Transverse colon (tissue), 4 donors: ENCODE results near the gene LRRFIP2. TPM values are rescaled to one million over a fixed set of nuclear protein-coding genes. Genes with fewer than 3 reads are reported as not detected.
"Not testable (repeated sequence)": the region's sequence is repeated elsewhere in the genome, so short reads cannot be mapped to it uniquely, and the experiment has no call there.

Source experiments
- DNase-seq: peaks from one replicate; pipeline ENCODE4 v3.0.0-alpha.2; 2019
- H3K27ac ChIP-seq, 4 donors: fragments of 200-600 bp; sonication (generic); 2 replicates each; pipeline ENCODE4 v1.5.1; 2016 to 2018; ENCODE audit warnings: inconsistent platforms in 4 of 4
- H3K27me3 ChIP-seq: fragments of 200-600 bp; sonication (generic); 2 replicates; pipeline ENCODE4 v1.5.1; 2017; ENCODE audit warnings: inconsistent platforms
- H3K36me3 ChIP-seq, 4 donors: fragments of 200-600 bp; sonication (generic); 2 replicates each; pipeline ENCODE4 v1.5.1; 2017 to 2019; ENCODE audit warnings: inconsistent platforms in 4 of 4
- H3K4me1 ChIP-seq, 4 donors: fragments of 200-600 bp; sonication (generic); 2 replicates each; pipeline ENCODE4 v1.5.1; 2017 to 2020; ENCODE audit warnings: inconsistent platforms in 4 of 4
- H3K4me3 ChIP-seq, 4 donors: fragments of 200-600 bp; sonication (generic); 1 replicate in 1 of 4; 2 replicates in 3 of 4; pipeline versions ENCODE4 v1.5.1 to v1.6.1; 2017 to 2019; ENCODE audit warnings: inconsistent platforms in 4 of 4
- H3K9me3 ChIP-seq, 2 donors: fragments of 200-600 bp; sonication (generic); 2 replicates each; pipeline ENCODE4 v1.5.1; 2017 to 2019; ENCODE audit warnings: inconsistent platforms in 2 of 2
- CTCF ChIP-seq, 5 experiments: fragments of 200-600 bp in 3 of 5; fragments of 450-650 bp in 2 of 5; sonication (generic) in 3 of 5; IDR thresholded peaks; 1 replicate in 2 of 5; 2 replicates in 3 of 5; pipeline ENCODE4 v1.5.1; 2016 to 2017; ENCODE audit warnings: antibody characterized with exemption in 5 of 5, inconsistent platforms in 3 of 5, mild to moderate bottlenecking in 2 of 5, moderate library complexity in 1 of 5
- EP300 ChIP-seq: sonication (generic); formaldehyde crosslinking; IDR thresholded peaks from one replicate; pipeline ENCODE4 v1.6.1; 2017; ENCODE audit warnings: antibody characterized with exemption, low read depth
- POLR2A ChIP-seq: fragments of 450-650 bp; IDR thresholded peaks from one replicate; pipeline ENCODE4 v1.6.1; 2016; ENCODE audit warnings: antibody characterized with exemption, mild to moderate bottlenecking, moderate library complexity
- POLR2AphosphoS5 ChIP-seq, 3 donors: sonication (generic); formaldehyde crosslinking; IDR thresholded peaks; one replicate each; pipeline ENCODE4 v1.6.1; 2016; ENCODE audit warnings: antibody characterized with exemption in 3 of 3
- WGBS, 2 donors: methylation state at CpG; one replicate each; pipeline ENCODE4 v1.1.5; 2018; ENCODE audit warnings: low coverage in 1 of 2; 5-methylcytosine and 5-hydroxymethylcytosine counted together
- in situ Hi-C, 4 donors: fragments of 200-750 bp; cut with MboI; loops; one replicate each; pipeline versions ENCODE4 v1.15.0 to v1.15.1; 2017; ENCODE audit warnings: low sequenced_read_pairs in 3 of 4, low pct_ligation_motif_present in 1 of 4, low pct_unique_long_range_greater_than_20kb in 1 of 4
- intact Hi-C: fragments of 100-400 bp; cut with DNase I; formaldehyde crosslinking; loops from one replicate; pipeline ENCODE4 v1.15.1; 2023; ENCODE audit warnings: low total_unique reads
- total RNA-seq, 4 donors: library from RNA; depleted of rRNA; stranded (reverse); fragments of >200 nt; gene quantifications; one replicate each; pipeline ENCODE4 v1.1.0, GENCODE V29; 2016

LRRFIP2 gene
- total RNA-seq, 4 donors from 2014 or later, result 136 to 198 (median 167) TPM

DNA sequence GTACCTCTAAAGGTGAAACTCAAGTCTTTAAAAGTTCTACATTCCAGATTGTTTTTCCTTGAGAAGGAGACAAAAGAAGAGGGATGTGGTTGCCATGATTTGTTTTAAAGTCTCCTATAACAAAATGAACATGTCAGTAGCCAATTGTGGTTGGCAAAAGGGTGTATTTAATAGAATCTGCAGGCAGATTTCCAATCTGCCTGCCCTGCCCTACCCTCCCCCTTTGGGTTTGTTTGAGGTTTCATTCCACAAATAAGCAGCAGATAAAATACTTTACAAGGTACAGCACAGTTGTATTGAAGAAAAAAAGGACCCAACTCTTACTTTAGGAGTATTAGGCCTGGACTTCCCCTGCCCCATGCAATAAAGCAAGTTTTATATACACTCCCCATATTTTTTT, 121.5 kb downstream of the LRRFIP2 start:
- DNase-seq, result no peak
- Histone ChIP-seq H3K36me3 (peaks cover 0 to 49% (median 24%) of the 10 kb centered on the region in 4 donors), H3K9me3 (no peaks in the 10 kb centered on the region), H3K4me3 (no peak overlapping the region), H3K4me1 (peaks cover 18 to 32% (median 23%) of the 10 kb centered on the region in 4 donors), H3K27ac (no peak overlapping the region), H3K27me3 (no peaks in the 10 kb centered on the region)
- no peak for TF ChIP-seq POLR2AphosphoS5 (IDR thresholded peaks at IDR 0.05)
- no peak for TF ChIP-seq POLR2A
- TF ChIP-seq EP300, result no peak
- no peak for TF ChIP-seq CTCF (IDR thresholded peaks at IDR 0.05)
- intact Hi-C loops, result no loop called here
- in situ Hi-C loops, result no loop called here

GRCh38 chr3:37050282-37050681, 124.1 kb downstream of the LRRFIP2 start:
- Histone ChIP-seq H3K27ac (no peak overlapping the region), H3K27me3 (no peaks in the 10 kb centered on the region), H3K4me3 (no peak overlapping the region), H3K4me1 (peaks cover 14 to 25% (median 17%) of the 10 kb centered on the region in 4 donors), H3K36me3 (peaks cover 0 to 57% (median 27%) of the 10 kb centered on the region in 4 donors), H3K9me3 (no peaks in the 10 kb centered on the region)
- 93% methylated on average over 1 of the region's 1 CpG; no CpG with 5 or more reads in 1 of the 2 donors for WGBS, 2 donors
- TF ChIP-seq POLR2AphosphoS5 (IDR thresholded peaks at IDR 0.05) (no peak), CTCF (IDR thresholded peaks at IDR 0.05) (no peak), EP300 (no peak), POLR2A (no peak)
- in situ Hi-C loops (no loop called here), intact Hi-C loops (no loop called here)
- DNase-seq, result no peak

DNA sequence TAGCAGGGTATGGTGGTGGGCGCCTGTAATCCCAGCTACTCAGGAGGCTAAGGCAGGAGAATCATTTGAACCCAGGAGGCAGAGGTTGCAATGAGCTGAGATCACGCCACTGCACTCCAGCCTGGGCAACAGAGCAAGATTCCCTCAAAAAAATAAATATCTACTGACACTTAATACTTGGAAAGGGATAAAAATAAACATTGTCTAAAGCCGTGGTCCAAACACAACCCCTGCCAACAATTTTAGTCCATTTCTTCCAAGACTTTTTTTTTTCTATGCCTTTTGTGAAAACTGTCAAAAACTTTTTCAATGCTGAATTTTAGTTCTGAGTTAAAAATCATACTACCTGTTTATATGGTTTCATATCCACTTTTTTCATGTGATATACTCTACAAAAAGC, 131.7 kb downstream of the LRRFIP2 start:
- H3K4me3 ChIP-seq, H3K27ac ChIP-seq, DNase-seq, H3K27me3 ChIP-seq, intact Hi-C loops, H3K9me3 ChIP-seq: not testable (repeated sequence)
- Histone ChIP-seq H3K4me1 (peaks cover 0 to 10% (median 6%) of the 10 kb centered on the region in 4 donors), H3K36me3 (peaks cover 0 to 29% (median 6%) of the 10 kb centered on the region in 4 donors)
- 72 to 78% methylated on average over 2 to 3 of the region's 3 CpGs for WGBS, 2 donors
- in situ Hi-C loops, result loop anchor here in 2 of 4 donors (25.0 kb wide), 1 partner anchor 170 kb away; no protein-coding TSS in a partner anchor

GRCh38 chr3:37041546-37042195, 132.7 kb downstream of the LRRFIP2 start:
- H3K36me3 ChIP-seq, result peaks cover 0 to 20% (median under 1%) of the 10 kb centered on the region in 4 donors
- intact Hi-C loops (no loop called here), in situ Hi-C loops (loop anchor here in 2 of 4 donors (25.0 kb wide), 1 partner anchor 171 kb away; no protein-coding TSS in a partner anchor)
- no peaks in the 10 kb centered on the region for H3K9me3 ChIP-seq
- TF ChIP-seq EP300, result no peak
- no peak for TF ChIP-seq CTCF (IDR thresholded peaks at IDR 0.05)
- no peak for TF ChIP-seq POLR2AphosphoS5 (IDR thresholded peaks at IDR 0.05)
- no peak for TF ChIP-seq POLR2A
- peak overlapping the region in 1 of 4 donors; percentile 8 for H3K27ac ChIP-seq
- DNase-seq, result no peak
- H3K27me3 ChIP-seq, result no peaks in the 10 kb centered on the region
- no peak overlapping the region for H3K4me3 ChIP-seq
- WGBS, 2 donors, result 29 to 33% methylated on average over 1 of the region's 1 CpG
- H3K4me1 ChIP-seq, result peaks cover 0 to 10% (median 6%) of the 10 kb centered on the region in 4 donors
